ENCODE data around the gene FYN.

- no peak for TF ChIP-seq ZNF274 (IDR thresholded peaks at IDR 0.05; ENCODE audit: low read depth, low read length)
- TF ChIP-seq YY1 (IDR thresholded peaks at IDR 0.05; ENCODE audit: insufficient read depth, insufficient read length), result no peak
Measured at GRCh38 chr6:111837007-111837406, 36.2 kb downstream of the FYN start.

All from NT2/D1 (cell line).